ENCODE measurements around the gene DDX51.
"Not testable (repeated sequence)": the region's sequence is repeated elsewhere in the genome, so short reads cannot be mapped to it uniquely, and the experiment has no call there.

Gene DDX51

DNA sequence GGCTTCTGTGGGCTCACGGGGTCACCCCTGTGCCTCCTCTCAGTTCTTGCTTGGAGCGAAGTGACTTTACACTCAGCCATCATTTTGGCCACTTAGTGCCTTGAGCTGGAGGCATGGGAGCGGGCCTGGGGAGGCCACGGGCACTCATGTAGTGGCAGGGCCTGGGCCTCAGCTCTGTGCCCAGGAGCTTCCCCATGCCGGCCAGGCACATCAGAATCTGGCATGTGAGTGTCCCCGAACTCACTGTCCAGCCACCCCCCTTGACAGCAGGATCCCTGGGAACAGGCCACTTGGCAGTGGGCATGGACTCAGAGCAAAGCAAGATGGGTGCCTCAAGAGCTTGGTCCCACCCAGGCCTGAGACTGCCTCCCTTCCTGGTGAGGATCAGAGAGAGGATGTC is 29.5 kb downstream of the DDX51 start:
- no peak for DNase-seq (ENCODE audit: low spot score)

DNA sequence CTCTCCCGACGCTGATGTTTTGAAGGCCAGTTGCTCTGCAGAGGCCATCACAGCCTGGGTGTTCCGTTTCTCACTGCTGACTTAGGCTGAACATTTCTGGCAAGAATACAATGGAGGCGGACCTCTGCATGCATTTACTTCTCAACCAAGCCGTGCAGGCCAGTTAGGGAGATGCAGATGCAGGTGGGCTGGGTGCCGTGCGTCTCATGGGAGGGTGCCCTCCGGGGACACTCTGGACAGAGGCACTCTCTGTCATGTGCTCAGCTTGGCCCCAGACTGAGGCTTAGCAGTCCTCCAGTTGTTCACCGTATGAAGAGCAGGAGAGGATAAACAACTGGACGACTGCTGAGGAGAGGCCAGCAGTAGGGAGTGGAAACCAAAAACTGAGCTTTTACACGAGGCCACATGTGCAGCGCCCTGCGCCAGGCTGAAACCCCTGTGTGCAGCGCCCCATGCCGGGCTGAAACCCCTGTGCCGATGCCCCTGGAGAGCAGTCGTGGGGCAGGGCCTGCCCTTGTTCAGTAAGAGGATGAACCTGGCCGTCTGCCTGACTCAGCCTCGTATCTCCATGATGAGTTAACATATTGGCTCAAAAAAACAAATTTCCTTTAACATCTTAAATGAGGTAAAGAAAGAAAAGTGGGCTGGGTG is 32.3 kb downstream of the DDX51 start:
- no peak for DNase-seq (ENCODE audit: low spot score)

DNA sequence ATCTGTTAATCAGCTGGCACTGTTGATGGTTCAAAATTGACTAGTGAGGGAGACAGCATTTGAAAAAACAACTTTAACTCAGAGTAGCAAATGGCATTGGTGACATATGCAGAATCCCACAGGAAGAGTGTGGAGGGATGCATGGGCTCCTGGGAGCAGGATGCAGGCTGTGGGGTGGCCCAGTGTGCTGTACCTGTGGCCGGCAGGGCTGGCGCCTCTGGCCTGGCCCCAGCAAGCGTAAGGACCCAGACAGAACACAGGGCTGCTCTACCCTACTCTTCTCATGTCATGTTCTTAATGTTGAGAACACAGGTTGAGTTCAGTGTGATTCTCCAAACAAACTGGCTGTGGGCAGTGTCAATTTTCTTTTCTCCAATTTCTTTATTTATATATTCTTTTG is 33.4 kb downstream of the DDX51 start:
- DNase-seq (ENCODE audit: low spot score), result no peak

DNA sequence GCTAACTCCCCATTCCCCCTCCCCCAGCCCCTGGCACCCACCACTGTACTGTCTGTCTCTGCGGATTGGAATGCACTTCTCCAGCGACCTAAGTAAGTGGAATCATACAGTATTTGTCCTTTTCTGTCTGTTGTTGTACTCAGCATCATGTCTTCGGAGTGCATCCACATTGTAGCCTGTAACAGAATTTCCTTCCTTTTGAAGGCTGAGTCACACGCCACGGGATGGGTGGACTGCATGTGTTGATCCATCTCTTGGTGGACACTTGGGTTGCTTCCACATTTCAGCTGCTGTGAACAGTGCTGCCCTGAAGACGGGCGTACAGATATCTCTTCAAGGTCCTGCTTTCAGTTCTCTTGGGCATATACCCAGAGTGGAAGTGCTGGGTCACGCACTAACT is 34.4 kb downstream of the DDX51 start:
- DNase-seq (ENCODE audit: low spot score), result no peak

GRCh38 chr12:132108211-132108832 is 35.8 kb downstream of the DDX51 start:
- DNase-seq (ENCODE audit: low spot score), result no peak

DNA sequence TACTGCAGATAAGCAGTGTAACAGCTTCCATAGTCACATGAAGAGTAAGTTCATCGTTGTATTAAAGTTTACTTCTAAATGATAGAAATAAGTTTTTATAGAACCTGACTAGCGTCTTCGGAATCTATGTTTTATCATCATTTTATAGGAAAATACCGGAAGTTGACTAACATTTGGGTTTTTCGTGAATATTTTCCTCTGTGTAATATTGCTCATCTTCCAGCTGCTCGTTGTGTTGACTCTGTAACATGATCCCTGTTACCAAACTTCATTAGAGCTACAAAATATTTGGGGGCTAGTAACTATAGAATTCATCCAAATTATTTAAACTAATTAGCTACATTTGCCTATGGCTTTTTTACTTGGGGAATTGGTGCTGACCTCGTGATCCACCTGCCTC is 37.2 kb downstream of the DDX51 start:
- DNase-seq (ENCODE audit: low spot score), result no peak

DNA sequence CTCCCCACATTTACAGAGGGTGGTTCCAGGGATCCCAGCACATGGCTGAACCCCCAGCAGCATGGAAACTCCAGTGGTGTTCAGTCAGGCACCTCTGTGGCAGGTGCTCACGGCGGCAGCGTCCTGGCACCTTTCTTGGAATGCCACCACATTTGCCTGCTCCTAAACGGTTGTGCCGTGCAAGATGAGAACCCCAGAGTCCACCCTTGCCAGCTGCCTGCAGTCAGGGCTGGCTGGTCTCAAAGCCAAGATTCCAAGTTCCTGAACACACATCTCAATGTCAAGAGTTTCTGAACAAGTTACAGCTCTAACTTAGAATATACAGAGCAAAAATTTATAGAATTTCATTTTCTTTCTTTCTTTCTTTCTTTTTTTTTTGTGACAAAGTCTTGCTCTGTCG is 38.7 kb downstream of the DDX51 start:
- DNase-seq (ENCODE audit: low spot score), result no peak

DNA sequence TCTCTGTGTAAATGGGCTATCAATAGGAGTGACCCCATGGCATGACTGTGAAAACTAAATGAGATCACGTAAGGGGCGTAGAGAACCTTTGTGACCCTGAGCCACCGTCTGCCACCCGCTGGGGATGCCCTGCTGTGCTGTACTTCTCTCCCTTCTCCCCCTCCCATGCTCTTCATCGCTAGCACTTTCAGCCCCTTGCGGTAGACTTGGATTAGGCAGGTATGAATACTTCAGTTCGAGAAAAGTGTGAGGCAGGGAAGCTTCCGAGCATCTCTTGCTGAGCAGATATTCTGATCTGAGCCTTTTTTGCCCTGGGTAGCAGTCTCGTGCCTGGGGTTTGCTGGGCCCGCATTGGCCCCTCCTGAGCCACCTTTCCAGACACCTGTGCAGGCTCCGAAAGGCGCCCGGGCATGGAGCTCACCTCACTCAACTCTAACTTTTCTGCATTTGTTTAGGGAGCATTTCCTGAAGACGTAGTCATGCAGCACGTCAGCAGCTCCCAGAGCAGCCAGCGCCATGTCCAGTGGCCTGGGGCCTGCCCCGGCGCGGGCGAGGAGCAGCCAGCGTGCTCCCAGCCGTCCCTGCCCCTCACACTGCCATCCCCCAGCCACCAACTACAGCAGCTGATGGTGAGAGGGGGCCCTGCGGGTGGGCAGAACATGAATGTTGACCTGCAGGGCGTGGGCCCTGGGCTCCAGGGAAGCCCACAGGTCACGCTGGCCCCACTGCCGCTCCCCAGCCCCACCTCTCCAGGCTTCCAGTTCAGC is 40.4 kb downstream of the DDX51 start:
- DNase-seq (ENCODE audit: low spot score), result no peak

DNA sequence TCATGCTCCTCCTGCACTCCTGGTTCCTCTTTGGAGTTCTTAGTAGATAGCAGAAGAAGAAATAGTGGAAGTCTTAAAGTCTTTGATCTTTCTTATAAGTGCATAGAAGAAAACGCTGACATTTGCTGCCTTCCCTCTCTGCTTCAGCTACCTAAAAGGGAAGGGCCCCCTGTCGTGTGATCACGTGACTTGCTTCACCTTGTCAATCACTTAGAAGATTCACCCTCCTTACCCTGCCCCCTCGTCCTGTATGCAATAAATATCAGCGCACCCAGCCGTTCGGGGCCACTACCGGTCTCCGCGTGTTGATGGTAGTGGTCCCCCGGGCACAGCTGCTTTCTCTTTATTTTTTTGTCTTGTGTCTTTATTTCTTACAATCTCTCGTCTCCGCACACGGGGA is 41.0 kb downstream of the DDX51 start:
- not testable (repeated sequence) for DNase-seq (ENCODE audit: low spot score)

DNA sequence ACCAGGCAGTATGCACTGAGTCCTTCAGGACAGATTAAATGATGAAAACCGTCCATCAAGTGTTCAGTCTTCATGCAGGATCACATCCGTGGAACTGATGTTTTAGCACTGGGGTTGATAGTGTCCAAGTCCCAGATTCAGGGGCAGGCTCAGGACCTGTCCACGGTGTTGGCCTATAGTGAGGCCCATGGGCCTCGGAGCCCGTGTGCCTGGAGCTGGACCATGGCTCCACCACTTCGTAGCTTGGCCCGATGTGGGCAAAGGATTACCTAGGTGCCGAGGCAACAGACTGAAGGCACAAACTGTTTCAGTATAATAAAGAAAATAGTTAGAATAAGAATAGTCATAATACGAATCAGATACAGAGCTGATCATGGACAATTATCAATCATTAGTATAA is 41.8 kb downstream of the DDX51 start:
- no peak for DNase-seq (ENCODE audit: low spot score)

- DNase-seq (ENCODE audit: low spot score), result no peak
These were observed 43.6 kb downstream of the DDX51 start for GRCh38 chr12:132100306-132101065.

- no peak for DNase-seq (ENCODE audit: low spot score)
These were observed 44.4 kb downstream of the DDX51 start for GRCh38 chr12:132099739-132100138.

GRCh38 chr12:132095520-132096409 is 48.4 kb downstream of the DDX51 start:
- no peak for DNase-seq (ENCODE audit: low spot score)

DNA sequence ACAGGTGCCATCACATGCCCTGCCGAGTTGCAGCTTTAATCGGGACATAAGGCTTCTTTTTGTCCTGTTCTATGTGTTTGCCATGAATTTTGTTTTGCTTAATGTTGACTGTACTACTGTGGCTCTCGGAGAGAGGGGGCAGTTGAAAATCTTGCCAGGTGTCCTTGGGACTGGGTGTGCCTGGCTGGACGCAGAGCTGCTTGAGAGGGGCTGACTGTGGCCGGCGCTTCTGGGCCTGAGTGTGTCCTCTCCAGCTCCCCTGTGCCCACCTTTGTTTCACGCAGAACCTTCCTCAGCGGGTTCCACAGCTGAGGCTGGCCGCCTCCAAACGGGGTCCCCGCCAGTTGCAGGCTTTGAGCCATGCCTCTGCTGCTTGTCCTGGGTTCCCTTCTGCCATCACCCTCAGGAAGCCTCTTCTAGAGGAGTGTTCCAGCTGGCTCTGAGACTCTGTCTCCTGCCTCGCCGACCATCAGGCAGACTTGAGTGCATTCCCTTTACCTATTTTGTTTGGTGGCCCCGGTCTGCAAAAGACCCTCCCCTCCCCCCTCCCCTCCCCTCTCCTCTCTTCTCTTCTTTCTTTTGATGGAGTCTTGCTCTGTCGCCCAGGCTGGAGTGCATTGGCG is 49.7 kb downstream of the DDX51 start:
- no peak for DNase-seq (ENCODE audit: low spot score)

GRCh38 chr12:132089407-132089910 is 54.7 kb downstream of the DDX51 start:
- DNase-seq (ENCODE audit: low spot score), result no peak

All from SW480 (cell line).